GM23338 (cell line): ENCODE measurements around the gene CCDC102A.

ENCODE experiments used
- CREB1 ChIP-seq: fragments of 250-450 bp; sonication (Bioruptor Pico); IDR thresholded peaks from 2 replicates; pipeline ENCODE4 v1.5.0; 2020; ENCODE audit warnings: low read depth, mild to moderate bottlenecking, moderate library complexity
- CTCF ChIP-seq, 2 experiments: fragments of 200-600 bp in 1 of 2; sonication (generic) in 1 of 2; conservative IDR thresholded peaks; 2 replicates each; pipeline versions ENCODE4 v1.5.1 to v1.6.1; 2016 to 2017; ENCODE audit warnings: antibody characterized with exemption in 2 of 2, low read depth in 2 of 2, mild to moderate bottlenecking in 2 of 2, moderate library complexity in 1 of 2
- EZH2 ChIP-seq: fragments of 200-600 bp; sonication (generic); IDR thresholded peaks from one replicate; pipeline ENCODE4 v1.8.0; 2017; ENCODE audit warnings: antibody characterized with exemption, mild to moderate bottlenecking, low read depth; ENCODE audit not compliant: unreplicated experiment
- EZH2phosphoT487 ChIP-seq: fragments of 200-600 bp; sonication (generic); IDR thresholded peaks from one replicate; pipeline ENCODE4 v1.8.1; 2018; ENCODE audit warnings: antibody characterized with exemption; ENCODE audit not compliant: unreplicated experiment
- JUNB ChIP-seq: IDR thresholded peaks from one replicate; pipeline ENCODE4 v1.6.1; 2016; ENCODE audit warnings: antibody characterized with exemption; ENCODE audit not compliant: unreplicated experiment
- POLR2AphosphoS5 ChIP-seq: IDR thresholded peaks from 2 replicates; pipeline ENCODE4 v1.6.1; 2016; ENCODE audit warnings: antibody characterized with exemption, low read depth
- REST ChIP-seq: IDR thresholded peaks from one replicate; pipeline ENCODE4 v1.6.1; 2018; ENCODE audit warnings: antibody characterized with exemption; ENCODE audit not compliant: unreplicated experiment
- ZNF462 ChIP-seq: fragments of 250-450 bp; sonication (Bioruptor Pico); IDR thresholded peaks from 2 replicates; pipeline ENCODE4 v1.5.0; 2020; ENCODE audit warnings: mild to moderate bottlenecking, moderate library complexity

GRCh38 chr16:57562066-57562465 is 25.7 kb upstream of the CCDC102A start:
- no peak for TF ChIP-seq POLR2AphosphoS5
- no peak for TF ChIP-seq CREB1 (CRISPR knock-in tag)
- TF ChIP-seq CTCF (conservative IDR thresholded peaks at IDR 0.05; ENCODE audit: low read depth in 2 of 2): no peak
- TF ChIP-seq REST: no peak
- TF ChIP-seq EZH2: no peak
- no peak for TF ChIP-seq JUNB
- no peak for TF ChIP-seq ZNF462 (CRISPR knock-in tag)
- TF ChIP-seq EZH2phosphoT487: no peak
